Heart right ventricle (tissue), 16 donors: ENCODE measurements around the gene STK11IP. TPM values are rescaled to one million over a fixed set of nuclear protein-coding genes. Genes with fewer than 3 reads are reported as not detected.

ENCODE experiments used
- ATAC-seq, 8 donors: fragments of 200-7000 bp; cut with Tn5 transposase; one replicate each; pipeline ENCODE4 v1.9.1; 2020; ENCODE audit warnings: mild to moderate bottlenecking in 8 of 8, moderate library complexity in 8 of 8, moderate number of reproducible peaks in 1 of 8
- DNase-seq, 2 donors: peaks; one replicate each; pipeline ENCODE4 v3.0.0-alpha.2; 2020
- H3K27ac ChIP-seq, 10 donors: fragments of 200-600 bp; sonication (generic) in 2 of 10; one replicate each; pipeline versions ENCODE4 v1.5.0 to v1.8.0; 2020 to 2022; ENCODE audit warnings: mild to moderate bottlenecking in 3 of 10
- H3K27me3 ChIP-seq, 7 donors: fragments of 200-600 bp; one replicate each; pipeline ENCODE4 v1.8.0; 2021 to 2022; ENCODE audit warnings: mild to moderate bottlenecking in 2 of 7
- H3K36me3 ChIP-seq, 9 donors: fragments of 200-600 bp; sonication (generic) in 1 of 9; one replicate each; pipeline versions ENCODE4 v1.5.0 to v1.8.0; 2020 to 2022; ENCODE audit warnings: mild to moderate bottlenecking in 2 of 9
- H3K4me1 ChIP-seq, 9 donors: fragments of 200-600 bp; sonication (generic) in 1 of 9; one replicate each; pipeline versions ENCODE4 v1.5.0 to v1.8.0; 2020 to 2022; ENCODE audit warnings: mild to moderate bottlenecking in 4 of 9
- H3K4me3 ChIP-seq, 10 donors: fragments of 200-600 bp; sonication (generic) in 2 of 10; one replicate each; pipeline versions ENCODE4 v1.5.0 to v1.8.0; 2020 to 2022; ENCODE audit warnings: mild to moderate bottlenecking in 7 of 10, moderate library complexity in 2 of 10
- H3K9me3 ChIP-seq, 11 donors: fragments of 200-600 bp in 10 of 11; sonication (generic) in 2 of 11; one replicate each; pipeline versions ENCODE4 v1.5.0 to v1.8.0; 2013 to 2022; ENCODE audit warnings: mild to moderate bottlenecking in 2 of 11, control low read depth in 1 of 11, moderate library complexity in 1 of 11
- CTCF ChIP-seq, 9 donors: fragments of 200-600 bp; sonication (generic) in 2 of 9; IDR thresholded peaks; one replicate each; pipeline versions ENCODE4 v1.5.0 to v1.8.0; 2021 to 2022; ENCODE audit warnings: antibody characterized with exemption in 9 of 9, mild to moderate bottlenecking in 5 of 9, moderate library complexity in 1 of 9
- WGBS, 2 donors: extraction: QIAGEN DNeasy Blood & Tissue Kit; methylation state at CpG; one replicate each; pipeline ENCODE4 v1.1.7; 2013; ENCODE audit warnings: inconsistent platforms in 1 of 2; 5-methylcytosine and 5-hydroxymethylcytosine counted together
- intact Hi-C, 10 donors: fragments of 100-400 bp; cut with DNase I; formaldehyde crosslinking; loops; one replicate each; pipeline versions ENCODE4 v1.11.1 to v1.14.2; 2022
- polyA plus RNA-seq, 2 donors: library from polyadenylated mRNA; stranded (reverse); fragments of 200-250 nt; gene quantifications; one replicate each; pipeline ENCODE4 v1.2.3, GENCODE V29; 2013
- total RNA-seq, 10 donors: library from RNA; stranded (reverse); fragmentation: NEBNext Ultra II Directional in 3 of 10; extraction: Animal tissue kit (Norgen Biotek cat#: 25700) in 3 of 10; gene quantifications; one replicate each; pipeline versions ENCODE4 v1.2.1 to v1.2.4, GENCODE V29; 2021 to 2023
- donor health status: Arrhythmogenic right ventricular cardiomyopathy.
- donor health status: ischemic (EF 13 %, LVEDD 7.1; RV severe dilation, severe dysfunction).
- donor health status: healthy with polysubstance abuse.
- donor health status: DM: no; HTN: yes; CAD: no.
- donor health status: DM: no; HTN: no; CAD: no.
- donor health status: ischemic (EF 25% LVEDD 6.9; RV normal size, moderate dysfunction).
- donor health status: ischemic (EF 25% LVEDD 5.7; RV mildly dilated, moderate dysfunction).
- donor health status: healthy.
- donor health status: DM: yes; HTN: yes; CAD: no.
- donor health status: Ischemic cardiomyopathy.
- donor health status: ischemic (EF 35%, LVEDD 5.7; RV mildly dilated, moderate dysfunction).
- donor health status: nonischemic (EF 11% LVEDD 7.7; RV severe dilation, severe dysfunction).
- donor health status: DM: yes; HTN: yes; CAD: no.
- donor health status: PGD.
- donor health status: ischemic (EF 29% LVEDD 5.4; RV normal size, mild dysfunction).
- donor health status: nonischemic (EF 23%, LVEDD 6.1; RV moderate dilation, normal function).

Gene STK11IP
- total and polyA plus RNA-seq, 12 donors, result 7.2 to 27.4 (median 13.4) TPM

GRCh38 chr2:219557320-219557719, 40.3 kb upstream of the STK11IP start:
- no peak for TF ChIP-seq CTCF (IDR thresholded peaks at IDR 0.05)
- peaks cover 0 to 22% (median 16%) of the 10 kb centered on the region in 7 donors for H3K27me3 ChIP-seq
- DNase-seq (no peak), ATAC-seq (no peak)
- intact Hi-C loops, result no loop called here
- no peak overlapping the region for H3K4me3 ChIP-seq
- H3K27ac ChIP-seq, result no peak overlapping the region
- H3K36me3 ChIP-seq, result peaks cover 0 to 47% (median 5%) of the 10 kb centered on the region in 9 donors
- WGBS, 2 donors, result 93% methylated on average over 21 of the region's 21 CpGs
- no peaks in the 10 kb centered on the region for H3K9me3 ChIP-seq
- peaks cover 8 to 32% (median 15%) of the 10 kb centered on the region in 9 donors for H3K4me1 ChIP-seq

- Histone ChIP-seq H3K36me3 (peaks cover 0 to 54% (median 5%) of the 10 kb centered on the region in 9 donors), H3K4me1 (peaks cover 3 to 25% (median 7%) of the 10 kb centered on the region in 9 donors), H3K4me3 (no peak overlapping the region), H3K9me3 (no peaks in the 10 kb centered on the region), H3K27me3 (peaks cover 0 to 15% (median 9%) of the 10 kb centered on the region in 7 donors), H3K27ac (no peak overlapping the region)
- no peak for ATAC-seq
- no peak for DNase-seq
- intact Hi-C loops, result no loop called here
- TF ChIP-seq CTCF (IDR thresholded peaks at IDR 0.05), result no peak
- 94 to 95% methylated on average over 25 of the region's 25 CpGs for WGBS, 2 donors
These were observed 39.6 kb upstream of the STK11IP start for GRCh38 chr2:219557791-219558785.

- no peak for TF ChIP-seq CTCF (IDR thresholded peaks at IDR 0.05)
- Histone ChIP-seq H3K4me1 (peaks cover 0 to 23% (median 3%) of the 10 kb centered on the region in 9 donors), H3K9me3 (no peaks in the 10 kb centered on the region), H3K27me3 (peaks cover 0 to 3% (median 0%) of the 10 kb centered on the region in 7 donors), H3K36me3 (peaks cover 0 to 67% (median 5%) of the 10 kb centered on the region in 9 donors), H3K27ac (no peak overlapping the region), H3K4me3 (no peak overlapping the region)
- intact Hi-C loops, result no loop called here
- 84 to 87% methylated on average over 20 of the region's 20 CpGs for WGBS, 2 donors
- DNase-seq (no peak), ATAC-seq (no peak)
These were observed 38.3 kb upstream of the STK11IP start for GRCh38 chr2:219559156-219559915.
